Glomerular visceral epithelial cell (primary cell): ENCODE data around the gene RASGRF2.
A peak's percentile ranks its signal among the peaks of the same experiment; 100 is the strongest.
"Not testable (repeated sequence)": the region's sequence is repeated elsewhere in the genome, so short reads cannot be mapped to it uniquely, and the experiment has no call there.

Experiments
- DNase-seq: peaks from one replicate; pipeline ENCODE4 v3.0.0-alpha.2; 2016; ENCODE audit errors: extremely low spot score

The RASGRF2 gene

DNA sequence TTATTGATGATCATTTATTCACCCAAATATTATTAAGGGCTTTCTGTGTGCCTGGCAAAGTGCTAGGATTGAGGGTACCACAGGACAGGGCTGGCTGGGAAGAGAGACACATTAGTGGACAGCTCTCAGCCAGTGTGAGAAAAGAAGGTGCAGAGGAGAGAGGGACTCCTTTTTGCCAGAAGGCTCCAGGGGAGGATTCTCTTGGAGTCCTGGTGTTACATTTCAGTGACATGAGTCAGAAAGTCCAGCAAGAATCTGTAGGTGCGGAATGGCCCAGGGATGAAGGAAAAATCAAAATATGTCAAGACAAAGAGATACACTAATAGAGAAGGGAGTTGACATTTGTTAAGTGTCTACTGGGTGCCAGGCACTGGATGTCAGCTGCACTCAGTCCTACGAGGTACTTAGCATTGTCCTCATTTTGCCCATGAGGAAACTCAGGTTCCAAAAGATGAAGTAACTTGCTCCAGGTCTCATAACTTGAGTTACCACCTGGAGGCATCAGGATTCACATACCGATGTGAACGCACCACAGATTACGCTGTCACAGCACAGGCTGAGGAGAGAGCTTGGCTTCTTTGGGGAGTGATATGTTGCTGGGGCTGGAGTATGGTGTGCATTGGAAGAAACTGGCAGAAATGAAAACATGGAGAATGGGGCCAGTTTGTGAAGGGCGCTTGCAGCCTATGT is 60.5 kb downstream of the RASGRF2 start:
- peak; percentile 83 for DNase-seq

DNA sequence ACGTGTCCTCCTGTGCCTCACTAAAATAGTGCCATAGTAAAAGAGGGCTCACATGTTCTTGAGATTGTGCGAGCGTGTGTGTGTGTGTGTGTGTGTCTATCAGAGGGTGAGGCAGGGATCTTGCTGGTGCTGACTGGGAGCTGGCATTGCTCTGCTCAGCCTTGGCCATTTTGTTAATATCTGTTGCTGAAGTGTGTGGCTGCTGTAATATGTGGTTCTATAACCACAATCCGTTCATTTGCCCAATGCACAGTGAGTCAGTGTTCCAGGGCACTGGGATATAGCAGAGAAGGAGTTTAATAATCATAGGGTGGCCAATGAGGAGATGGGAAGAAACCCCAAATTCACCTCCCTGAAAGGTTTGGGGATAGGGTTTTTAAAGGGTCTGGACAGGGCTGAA is 61.3 kb downstream of the RASGRF2 start:
- DNase-seq = no peak

DNA sequence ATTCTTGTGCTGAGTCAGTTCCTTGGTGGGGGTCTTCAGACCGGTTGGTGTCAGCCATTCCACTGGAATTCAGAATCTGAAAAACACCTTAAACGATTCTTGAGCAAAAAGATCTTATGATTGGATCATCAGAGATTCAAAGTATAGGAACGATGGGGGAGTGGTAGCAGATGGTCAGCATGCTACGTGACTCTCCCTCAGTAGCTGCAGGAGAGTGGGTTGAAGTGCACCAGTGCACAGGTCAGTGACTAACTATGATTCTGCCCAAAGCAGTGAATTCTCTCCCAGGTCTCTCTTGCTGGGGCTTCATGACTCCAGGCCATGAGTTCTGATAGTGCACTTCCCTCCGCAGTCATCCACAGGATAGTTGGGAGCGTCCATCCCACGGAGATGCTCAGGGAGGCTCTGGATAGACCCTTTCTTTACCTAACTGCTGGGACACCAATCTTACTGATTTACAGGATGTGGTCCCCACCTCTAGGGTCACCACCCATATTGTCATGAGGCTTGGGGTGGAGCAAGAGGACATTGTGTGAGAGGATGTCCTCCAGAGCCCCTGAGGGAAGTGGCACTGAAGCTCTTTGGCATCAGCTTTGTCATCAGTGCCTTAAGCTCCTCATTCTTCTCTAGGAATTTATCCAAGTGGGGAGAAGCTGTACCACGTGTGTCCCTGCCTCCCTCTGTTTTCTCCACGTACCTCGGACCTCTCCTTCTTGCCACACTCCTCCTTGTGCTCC is 62.0 kb downstream of the RASGRF2 start:
- DNase-seq = peak; percentile 87

DNA sequence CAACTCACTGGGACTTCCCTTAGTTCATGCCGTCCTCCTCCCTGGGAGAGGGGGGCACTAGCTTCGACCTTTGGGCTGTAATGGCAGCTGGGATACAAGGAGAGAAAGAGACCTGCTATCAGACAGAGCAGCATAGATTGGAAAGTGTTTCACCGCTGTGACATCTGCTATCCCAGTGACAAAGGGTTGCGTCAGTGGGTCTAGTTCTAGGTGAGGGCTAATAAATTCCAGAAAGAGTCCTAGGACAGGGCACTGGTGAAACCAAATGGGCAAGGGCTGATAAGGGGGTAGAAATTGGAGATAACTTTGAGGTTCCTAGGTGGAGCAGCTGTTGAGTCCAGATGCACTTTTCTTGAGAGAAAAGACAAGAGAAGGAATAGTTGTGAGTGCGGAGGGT is 62.5 kb downstream of the RASGRF2 start:
- DNase-seq = no peak

DNA sequence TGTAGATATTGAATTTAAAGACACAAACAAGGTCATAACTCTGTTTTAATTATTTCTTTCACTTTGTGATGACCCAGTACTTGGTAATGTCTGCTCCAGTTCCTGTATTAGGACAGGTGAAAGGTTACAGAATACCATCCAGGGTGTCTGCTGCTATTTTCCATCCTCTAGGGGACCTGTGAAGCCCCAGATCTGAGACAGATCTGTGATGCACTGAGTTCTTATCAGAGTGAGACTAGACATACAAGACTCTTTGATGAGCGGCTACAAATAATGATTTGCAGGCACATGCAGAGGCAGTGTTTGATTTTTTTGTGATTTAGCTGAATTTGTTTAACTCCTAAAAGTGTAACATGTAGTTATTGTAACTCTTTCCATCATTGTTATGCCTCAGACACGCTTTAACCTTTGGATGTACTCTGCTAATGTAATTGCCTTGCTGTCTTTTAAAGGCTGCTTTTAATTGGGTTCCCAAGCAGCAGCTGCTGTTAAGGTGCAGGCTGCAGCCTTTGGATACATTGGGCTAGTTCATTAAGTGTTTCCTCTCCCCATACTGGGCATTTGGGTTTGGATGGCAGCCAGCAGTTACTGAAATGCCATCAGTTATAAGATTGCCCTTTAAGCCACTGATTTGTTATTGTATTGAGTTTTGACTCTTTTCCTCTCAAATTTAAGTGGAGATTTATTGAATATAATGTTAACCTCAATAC is 63.3 kb downstream of the RASGRF2 start:
- peak; percentile 50 for DNase-seq

DNA sequence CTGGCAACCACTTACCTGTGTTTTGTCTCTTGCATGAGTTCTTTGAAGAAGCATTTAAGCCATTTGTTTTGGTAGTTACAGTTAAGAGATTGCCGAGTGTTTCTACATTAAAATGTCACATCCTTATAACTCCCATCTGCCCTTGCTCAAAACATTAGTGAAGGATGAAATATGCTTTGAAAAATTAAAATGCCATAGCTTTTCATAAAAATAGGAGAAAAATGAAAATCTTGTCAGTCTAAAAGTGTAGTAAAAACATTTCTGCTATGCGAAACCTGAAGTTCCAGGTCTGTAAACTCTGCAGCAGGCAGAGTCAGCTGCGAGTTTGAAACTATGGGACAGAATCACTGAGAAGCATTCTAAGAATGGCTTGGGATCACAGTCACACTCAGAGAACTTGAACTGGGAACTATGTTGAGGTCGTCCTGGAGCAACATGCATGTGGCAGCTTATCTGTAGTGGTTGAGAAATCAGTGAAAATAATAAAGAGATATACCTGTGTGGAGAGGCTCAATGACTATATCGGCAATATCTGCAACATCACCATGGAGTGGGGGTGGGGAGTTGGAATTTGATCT is 67.4 kb downstream of the RASGRF2 start:
- DNase-seq = no peak

DNA sequence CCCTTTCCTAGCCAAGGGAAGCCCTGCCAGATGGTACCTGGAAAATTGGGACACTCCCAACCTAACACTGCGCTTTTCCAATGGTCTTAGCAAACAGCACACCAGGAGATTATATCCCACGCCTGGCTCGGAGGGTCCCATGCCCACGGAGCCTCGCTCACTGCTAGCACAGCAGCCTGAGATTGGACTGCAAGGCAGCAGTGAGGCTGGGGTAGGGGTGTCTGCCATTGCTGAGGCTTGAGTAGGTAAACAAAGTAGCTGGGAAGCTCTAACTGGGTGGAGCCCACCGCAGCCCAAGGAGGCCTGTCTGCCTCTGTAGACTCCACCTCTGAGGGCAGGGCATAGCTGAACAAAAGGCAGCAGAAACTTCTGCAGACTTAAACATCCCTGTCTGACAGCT is 68.7 kb downstream of the RASGRF2 start:
- DNase-seq = not testable (repeated sequence)

DNA sequence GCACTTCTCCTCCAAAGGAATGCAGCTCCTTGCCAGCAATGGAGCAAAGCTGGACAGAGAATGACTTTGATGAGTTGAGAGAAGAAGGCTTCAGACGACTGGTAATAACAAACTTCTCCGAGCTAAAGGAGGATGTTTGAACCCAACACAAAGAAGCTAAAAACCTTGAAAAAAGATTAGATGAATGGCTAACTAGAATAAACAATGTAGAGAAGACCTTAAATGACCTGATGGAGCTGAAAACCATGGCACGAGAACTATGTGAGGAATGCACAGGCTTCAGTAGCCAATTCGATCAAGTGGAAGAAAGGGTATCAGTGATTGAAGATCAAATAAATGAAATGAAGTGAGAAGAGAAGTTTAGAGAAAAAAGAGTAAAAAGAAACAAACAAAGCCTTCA is 69.6 kb downstream of the RASGRF2 start:
- DNase-seq = peak; percentile 54

DNA sequence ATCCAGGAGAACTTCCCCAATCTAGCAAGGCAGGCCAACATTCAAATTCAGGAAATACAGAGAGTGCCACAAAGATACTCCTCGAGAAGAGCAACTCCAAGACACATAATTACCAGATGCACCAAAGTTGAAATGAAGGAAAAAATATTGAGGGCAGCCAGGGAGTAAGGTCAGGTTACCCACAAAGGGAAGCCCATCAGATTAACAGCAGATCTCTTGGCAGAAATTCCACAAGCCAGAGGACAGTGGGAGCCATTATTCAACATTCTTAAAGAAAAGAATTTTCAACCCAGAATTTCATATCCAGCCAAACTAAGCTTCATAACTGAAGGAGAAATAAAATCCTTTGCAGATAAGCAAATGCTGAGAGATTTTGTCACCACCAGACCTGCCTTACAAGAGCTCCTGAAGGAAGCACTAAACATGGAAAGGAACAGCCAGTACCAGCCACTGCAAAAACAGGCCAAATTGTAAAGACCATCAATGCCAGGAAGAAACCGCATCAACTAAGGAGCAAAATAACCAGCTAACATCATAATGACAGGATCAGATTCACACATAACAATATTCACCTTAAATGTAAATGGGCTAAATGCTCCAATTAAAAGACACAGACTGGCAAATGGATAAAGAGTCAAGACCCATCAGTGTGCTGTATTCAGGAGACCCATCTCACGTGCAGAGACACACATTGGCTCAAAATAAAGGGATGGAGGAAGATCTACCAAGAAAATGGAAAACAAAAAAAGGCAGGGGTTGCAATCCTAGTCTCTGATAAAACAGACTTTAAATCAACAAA is 70.3 kb downstream of the RASGRF2 start:
- not testable (repeated sequence) for DNase-seq

DNA sequence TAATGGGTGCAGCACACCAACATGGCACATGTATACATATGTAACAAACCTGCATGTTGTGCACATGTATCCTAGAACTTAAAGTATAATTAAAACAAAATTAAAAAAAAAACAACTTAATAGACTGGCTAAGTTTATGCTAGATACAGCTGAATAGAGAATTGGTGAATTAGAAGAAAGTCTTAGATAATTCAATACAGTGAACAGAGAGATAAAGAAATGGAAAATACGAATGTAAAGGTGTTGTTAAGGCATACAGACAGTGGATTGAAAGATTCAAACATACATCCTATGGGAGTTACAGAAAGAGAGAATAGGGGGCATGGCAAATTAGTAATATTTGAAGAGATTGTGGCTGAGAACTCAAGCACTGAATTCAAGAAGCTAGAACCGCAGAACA is 75.4 kb downstream of the RASGRF2 start:
- no peak for DNase-seq

DNA sequence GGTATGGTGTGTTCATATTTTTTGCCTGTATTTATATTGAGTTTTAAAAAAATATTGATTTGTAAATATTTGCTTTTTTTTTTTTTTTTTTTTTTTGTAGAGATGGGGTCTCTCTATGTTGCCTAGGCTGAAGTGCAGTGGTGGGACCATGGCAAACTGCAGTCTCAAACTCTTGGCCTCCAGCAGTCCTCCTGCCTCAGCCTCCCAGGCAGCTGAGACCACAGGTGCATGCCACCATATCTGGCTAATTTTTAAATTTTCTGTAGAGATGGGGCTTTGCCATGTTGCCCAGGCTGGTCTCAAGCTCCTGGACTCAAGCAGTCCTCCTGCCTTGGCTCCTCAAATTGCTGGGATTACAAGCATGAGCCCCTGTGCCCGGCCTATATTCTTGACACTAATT is 78.3 kb downstream of the RASGRF2 start:
- DNase-seq = no peak

DNA sequence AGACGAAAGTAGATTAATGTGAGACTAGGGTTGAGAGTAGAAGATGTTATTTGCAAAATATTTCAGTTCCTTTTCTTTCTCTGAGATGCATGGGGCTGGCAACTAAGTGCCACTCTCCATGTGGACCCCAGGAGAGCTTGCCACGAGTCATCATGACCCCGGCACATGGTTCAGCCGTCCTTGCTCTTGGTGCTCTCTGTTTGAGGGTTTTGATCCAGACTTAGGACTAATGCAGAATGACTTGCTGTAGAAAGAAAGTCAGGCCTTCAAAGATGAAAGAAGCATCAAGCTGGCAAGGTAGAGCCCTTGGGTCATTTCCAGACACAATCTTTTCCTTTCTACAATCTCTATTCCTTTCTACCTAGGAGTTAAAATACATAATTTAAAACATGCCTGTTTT is 84.7 kb downstream of the RASGRF2 start:
- DNase-seq = peak; percentile 49

DNA sequence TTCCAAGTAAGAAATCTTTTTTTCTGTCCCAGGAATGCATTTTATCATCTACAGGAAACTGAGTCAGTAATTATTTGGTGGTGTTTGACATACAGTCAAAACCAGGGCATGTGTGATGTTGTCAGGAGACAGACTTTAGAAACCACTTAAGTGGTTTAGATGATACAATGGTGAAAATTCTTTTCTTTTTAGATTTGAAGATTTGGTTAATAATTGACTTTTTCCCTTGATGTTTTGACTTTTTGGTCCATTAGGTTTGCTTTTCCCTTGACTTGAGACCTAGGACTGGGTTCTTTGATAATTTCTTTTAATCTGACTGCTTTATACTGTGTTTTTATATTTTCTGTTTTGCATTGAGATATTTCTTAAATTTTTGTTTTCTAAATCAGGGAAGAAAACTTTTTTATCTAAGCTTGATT is 85.2 kb downstream of the RASGRF2 start:
- peak; percentile 80 for DNase-seq

DNA sequence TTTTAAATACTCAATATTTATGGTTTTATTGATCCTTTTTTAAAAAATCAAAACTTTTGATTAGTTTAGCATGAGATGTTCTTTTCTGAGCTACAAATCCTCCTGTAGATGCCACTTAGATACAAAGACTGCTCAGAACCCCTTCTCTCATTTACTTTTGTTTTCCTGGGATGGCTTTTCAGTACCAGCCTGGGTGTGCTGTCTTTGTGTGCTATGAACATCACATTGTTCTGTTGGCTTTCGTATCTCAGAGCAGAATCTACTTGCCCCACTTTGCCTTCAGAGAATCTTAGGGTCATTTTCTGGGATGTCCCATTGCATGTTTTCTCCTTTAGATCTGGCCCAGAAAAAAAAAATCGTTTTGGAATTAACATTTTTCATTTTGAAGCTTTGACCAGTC is 85.9 kb downstream of the RASGRF2 start:
- no peak for DNase-seq

DNA sequence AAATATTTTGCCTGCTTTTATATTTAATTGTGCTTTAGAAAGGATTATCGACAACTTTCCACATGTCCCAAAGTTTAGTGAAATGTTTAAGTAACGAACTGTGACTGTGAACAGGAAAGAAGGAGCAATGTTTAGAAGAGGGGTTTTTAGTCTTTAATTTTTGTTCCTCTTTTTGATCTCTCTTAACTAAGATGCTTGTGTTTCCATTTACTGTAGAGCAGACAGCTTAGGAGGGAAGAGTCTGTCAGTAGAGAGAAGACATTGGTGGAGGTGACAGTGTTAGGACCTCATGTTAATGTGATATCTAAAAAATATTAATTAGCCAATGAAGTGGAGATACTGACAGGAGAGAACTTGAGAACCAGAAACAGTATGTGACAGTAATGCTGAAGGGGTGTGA is 92.2 kb downstream of the RASGRF2 start:
- no peak for DNase-seq

DNA sequence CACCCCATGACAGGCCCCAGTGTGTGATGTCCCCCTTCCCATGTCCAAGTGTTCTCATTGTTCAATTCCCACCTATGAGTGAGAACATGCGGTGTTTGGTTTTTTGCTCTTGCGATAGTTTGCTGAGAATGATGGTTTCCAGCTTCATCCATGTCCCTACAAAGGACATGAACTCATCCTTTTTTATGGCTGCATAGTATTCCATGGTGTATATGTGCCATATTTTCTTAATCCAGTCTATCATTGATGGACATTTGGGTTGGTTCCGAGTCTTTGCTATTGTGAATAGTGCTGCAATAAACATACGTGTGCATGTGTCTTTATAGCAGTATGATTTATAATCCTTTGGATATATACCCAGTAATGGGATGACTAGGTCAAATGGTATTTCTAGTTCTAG is 93.1 kb downstream of the RASGRF2 start:
- not testable (repeated sequence) for DNase-seq

DNA sequence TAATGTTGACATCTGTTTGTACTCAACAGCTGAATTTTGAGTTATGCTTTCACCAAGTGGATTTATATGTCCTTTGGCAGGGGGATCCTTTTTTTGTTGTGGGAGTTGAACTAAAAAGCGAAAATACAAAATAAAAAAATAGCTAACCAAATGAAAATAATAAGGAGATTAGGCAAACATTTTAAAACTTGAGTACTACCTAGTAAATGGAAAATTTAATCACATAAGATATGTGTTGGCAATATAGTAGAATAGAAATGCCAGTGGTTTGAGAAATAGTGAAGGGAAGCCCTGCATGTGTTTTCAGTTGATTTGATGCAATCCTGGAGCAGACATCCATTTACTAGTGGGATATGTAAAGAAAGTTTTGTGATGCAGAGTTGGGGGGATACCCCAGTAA is 98.0 kb downstream of the RASGRF2 start:
- no peak for DNase-seq

DNA sequence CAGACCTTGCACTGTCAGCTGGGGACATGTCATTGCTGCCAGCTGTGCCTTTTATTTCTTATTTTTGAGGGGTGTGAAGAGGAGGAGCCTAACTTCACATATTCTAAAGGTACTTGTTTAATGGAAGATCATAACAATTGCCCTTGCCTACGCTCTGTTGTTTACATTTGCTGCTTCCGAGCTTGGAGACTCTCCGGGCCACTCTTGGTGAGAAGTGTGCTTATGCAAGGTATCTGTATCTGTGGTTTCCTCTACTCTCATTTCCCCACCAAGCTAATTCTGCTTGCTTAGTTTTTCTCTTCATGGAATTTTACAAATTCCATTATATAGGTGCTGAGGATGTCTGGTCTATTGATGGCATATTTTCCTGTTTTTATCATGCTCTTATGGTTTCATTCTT is 105.3 kb downstream of the RASGRF2 start:
- no peak for DNase-seq

DNA sequence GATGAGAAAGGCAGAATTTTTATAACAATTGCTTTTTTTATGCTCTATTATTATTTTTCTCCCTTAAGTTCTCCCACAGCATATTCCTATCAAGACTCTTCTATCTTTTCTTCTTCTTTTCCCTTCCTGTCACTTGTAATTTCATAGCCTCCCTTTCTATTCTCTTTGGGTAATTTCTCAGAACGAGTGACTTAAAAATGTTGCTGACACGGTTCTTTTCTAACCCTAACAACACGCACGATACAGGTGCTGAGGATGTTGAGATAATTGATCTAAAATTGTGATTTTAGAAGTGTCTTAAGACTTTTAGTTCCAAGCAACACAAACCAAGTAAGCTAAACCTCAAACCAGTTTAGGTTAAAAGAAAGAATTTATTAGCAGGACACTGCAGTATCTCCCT is 105.9 kb downstream of the RASGRF2 start:
- DNase-seq = no peak

DNA sequence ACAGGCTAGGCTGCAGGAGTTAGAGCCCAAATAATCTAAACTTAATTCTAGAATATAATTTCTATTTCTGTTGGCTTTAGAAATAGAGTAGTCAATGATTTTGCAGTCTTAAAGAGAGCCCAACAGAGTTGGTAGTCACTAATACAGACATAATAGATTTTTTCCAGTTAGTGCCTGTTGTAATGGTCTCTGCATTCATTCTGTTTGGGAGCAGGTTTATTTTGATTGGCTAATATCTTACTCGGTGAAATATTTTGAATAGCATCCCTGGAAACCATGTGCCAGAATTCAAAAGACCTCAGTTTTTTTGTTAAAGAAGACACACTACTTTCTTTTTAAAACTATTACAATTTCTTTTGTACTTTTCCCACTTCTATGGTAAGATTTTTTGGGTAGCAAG is 107.2 kb downstream of the RASGRF2 start:
- no peak for DNase-seq

DNA sequence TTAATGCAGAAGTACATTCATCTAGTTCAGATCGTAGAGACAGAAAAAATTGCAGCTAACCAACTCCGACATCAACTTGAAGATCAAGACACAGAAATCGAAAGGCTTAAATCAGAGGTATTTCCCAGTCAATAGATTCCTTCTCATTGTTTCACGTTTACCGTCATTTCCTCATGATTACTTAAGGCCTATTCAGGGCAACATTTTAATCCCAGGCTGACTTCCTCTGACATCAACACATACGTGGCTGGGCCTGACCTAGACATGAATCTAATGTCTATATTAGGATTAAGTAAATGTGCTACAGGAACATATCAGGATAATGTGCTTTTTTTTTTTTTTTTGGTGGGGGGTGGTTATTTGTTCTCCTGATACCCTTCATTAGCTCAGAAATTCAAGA is 107.9 kb downstream of the RASGRF2 start:
- DNase-seq = no peak

DNA sequence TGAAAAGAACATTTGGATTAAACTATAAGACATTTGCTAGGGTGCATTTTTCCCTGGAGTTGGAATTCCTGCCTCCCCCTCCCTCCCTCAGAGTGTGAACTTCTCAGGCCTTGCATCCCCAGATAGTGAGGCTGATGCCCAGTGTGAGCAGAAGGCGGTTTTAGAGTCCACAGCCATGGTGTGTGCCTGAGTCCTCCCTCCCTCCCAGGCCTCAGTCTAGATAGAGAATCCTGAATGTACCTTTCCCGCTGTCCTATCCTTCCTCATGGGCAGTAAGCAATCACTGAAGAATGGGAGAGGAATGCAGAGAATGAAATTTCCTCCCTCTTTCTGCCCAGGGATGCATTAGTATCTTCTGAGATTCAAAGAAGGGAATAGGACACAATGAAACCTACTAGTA is 108.5 kb downstream of the RASGRF2 start:
- no peak for DNase-seq
